GM19463 (cell line): ENCODE data around the gene COL10A1.
"Not testable (repeated sequence)": the region's sequence is repeated elsewhere in the genome, so short reads cannot be mapped to it uniquely, and the experiment has no call there.

Source experiments
- ATAC-seq: cut with Tn5 transposase; IDR thresholded peaks from one replicate; pipeline ENCODE4 v1.9.1; 2021; ENCODE audit warnings: mild to moderate bottlenecking, moderate library complexity; ENCODE audit not compliant: unreplicated experiment

Gene COL10A1

GRCh38 chr6:116127771-116128493 lies 2.0 kb upstream of the COL10A1 start:
- no peak for ATAC-seq

DNA sequence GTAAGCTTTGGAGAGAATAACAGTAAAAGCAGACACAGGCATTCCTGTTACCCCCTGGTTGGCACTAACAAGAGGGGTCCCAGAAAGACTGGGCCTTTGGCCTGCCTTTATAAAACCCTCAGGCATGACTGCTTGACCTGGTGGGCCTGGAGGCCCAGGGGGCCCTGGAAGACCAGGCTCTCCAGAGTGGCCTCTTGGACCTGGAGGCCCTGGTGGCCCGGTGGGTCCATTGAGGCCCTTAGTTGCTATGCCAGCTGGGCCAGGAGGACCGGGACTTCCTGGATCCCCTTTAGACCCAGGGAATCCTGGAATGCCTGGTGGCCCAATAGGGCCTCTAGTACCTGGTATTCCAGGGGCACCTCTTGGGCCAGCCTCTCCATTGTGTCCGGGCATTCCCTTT lies 5.5 kb downstream of the COL10A1 start:
- ATAC-seq = no peak

GRCh38 chr6:116118608-116119007 lies 7.3 kb downstream of the COL10A1 start:
- ATAC-seq = no peak

GRCh38 chr6:116115781-116116180 lies 10.2 kb downstream of the COL10A1 start:
- ATAC-seq = no peak

GRCh38 chr6:116113386-116113785 lies 12.5 kb downstream of the COL10A1 start:
- ATAC-seq = no peak

DNA sequence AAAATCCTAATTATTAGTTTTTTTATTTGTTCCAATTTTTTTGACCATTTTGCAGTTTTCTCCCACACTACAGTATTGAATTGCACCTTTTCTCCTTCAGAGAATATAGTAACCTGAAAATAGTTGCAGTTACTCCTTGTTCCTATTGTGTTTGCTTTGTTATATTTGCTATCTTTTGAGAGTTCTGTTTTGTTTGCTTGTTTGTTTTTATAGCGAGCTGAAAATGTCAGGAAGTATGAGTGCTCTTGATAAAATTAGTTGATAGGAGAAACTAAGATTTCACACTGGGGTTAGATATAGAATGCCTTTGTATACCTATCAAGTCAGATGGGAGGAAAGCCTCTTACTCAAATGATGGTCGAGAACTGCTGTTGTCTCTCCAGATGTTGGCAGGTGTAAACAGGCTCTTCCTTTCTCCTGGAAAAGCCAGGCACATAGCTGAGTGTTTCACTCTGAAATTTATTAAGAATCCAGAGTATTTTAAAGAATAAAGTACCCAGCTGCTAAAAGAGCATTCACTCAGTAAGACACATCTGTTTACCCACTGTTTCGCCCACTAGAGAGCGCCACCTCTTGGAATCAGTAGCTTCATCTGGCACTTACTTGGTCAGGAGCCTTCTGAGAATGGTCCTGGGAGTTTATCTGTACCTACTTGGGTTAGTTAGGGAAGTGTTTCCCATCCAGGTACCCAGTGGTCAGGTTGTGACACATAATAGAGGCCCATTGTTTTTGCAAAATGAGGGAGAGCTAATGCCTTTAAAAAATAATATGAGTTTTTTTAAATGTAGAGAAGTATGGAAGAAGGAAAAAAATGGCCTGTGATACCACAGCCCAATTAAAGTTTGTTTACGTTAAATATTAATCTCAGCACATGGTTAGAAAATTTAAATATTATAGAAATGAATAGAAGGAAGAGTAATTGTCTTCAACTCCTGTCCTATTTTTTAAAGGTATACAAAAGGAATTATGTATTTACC lies 14.1 kb downstream of the COL10A1 start:
- peak; percentile 82 for ATAC-seq

DNA sequence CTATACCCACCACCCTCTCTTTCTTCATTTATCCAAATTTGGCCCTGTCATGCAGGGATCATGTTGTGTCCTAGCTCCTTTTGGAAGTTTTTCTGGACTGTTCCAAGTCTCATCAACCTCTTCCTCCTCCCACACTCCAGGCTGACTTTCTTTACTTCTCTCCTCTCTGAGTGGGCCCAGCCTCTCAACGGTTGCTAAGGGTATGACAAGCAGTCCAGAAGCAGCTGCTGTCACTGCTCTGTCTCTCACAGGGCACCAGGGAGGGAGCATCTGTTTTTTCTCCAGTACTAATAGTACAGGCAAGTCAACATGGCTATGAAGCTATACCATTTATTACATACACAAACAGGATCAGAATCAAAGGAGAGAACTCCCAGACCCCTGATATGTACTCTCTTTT lies 17.1 kb downstream of the COL10A1 start:
- ATAC-seq = no peak

DNA sequence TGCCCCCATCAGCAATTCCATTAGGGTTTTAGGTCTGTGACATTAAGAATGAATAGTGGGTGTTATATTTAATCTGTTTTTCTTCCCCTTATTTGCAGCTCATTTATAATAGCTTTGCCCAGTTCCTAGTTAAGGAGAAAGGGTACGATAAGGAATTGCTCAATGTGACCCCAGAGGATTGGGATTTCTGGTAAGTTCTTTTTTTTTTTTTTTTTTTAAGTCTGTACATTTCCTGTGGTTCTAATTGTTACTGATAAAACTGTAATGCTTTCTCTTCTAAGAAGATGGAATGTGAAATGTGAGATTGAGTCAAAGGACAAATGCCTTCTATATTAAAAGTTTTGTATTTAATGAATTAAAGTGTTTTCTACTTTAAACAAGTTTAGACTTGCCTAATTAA lies 19.8 kb downstream of the COL10A1 start:
- no peak for ATAC-seq

- no peak for ATAC-seq
Observed at GRCh38 chr6:116105247-116105646, 20.7 kb downstream of the COL10A1 start.

GRCh38 chr6:116104636-116105035 lies 21.3 kb downstream of the COL10A1 start:
- ATAC-seq = no peak

GRCh38 chr6:116102873-116103272 lies 23.1 kb downstream of the COL10A1 start:
- ATAC-seq = no peak

DNA sequence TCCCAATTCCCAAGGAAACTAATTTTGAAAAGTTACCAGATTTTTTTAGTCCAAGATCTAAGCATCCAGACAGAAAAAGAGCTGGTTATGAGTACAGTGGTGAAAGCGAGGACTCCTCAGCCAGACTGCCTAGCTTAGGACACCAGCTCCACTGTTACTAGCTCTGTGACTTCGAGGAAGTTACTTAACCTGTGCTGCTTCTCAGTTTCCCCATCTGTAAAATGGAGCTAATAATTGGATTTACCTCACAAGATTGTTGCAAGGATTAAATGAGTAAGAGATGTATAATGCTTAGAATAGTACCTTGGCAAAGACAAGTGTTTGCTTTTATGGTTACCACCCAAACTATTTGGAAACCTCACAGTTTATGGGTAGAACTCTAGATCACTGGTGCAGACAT lies 24.1 kb downstream of the COL10A1 start:
- no peak for ATAC-seq

DNA sequence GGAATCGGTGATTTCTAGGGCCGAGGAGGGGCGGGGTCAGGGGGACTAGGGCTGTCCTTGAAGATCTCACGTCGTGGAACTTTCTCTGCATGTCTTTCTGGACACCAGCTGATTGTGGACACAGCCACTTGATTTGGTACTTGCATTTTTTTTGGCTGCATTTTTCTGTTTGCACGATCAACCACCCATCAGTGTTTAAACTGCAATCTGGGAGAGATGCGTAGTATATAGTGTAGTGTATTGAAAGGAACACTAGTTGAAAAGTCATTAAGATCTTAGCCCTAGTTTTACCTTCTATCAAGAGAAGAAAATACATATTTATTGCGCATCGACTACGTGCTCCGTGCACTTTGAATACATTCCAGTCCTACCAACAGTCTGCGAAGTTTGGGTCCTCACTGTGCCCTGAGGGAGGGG lies 24.6 kb downstream of the COL10A1 start:
- no peak for ATAC-seq

DNA sequence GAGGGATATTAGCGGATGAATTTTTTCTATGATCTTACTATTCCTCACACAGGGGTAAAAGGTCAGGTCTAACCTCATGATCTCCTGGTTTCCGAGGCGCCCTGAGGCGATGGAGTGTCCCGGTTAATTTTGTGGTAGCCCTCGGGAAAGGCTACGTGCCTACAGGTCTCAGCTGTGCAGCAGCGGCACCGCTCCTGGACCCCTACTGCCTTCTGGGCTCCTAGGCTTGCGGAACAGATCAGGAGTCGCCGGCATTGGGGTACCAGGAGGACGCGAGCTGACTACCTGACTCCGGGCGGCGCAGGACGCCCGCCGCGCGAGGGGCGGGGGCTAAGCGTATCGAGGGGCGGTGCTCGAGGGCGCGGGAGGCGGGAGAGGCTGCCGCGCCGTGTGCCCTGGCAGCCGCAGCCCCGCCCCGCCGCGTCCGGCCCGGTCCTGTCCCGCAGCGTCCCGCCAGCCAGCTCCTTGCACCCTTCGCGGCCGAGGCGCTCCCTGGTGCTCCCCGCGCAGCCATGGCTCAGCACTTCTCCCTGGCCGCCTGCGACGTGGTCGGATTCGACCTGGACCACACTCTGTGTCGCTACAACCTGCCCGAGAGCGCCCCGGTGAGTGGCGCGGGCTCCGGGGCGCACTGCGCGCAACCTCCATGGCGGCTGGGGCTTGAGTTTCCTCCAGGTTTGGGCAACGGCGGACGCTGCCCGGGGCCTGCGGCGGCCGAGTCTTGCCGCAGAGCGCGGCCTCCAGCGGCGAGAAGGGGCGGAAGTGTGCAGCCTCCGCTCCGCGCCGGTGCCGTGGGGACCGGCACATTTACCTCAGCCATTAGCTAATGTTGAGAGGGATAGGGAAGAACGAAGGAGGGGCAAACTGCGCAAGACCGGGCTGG lies 25.3 kb downstream of the COL10A1 start, which contains the start of gene NT5DC1:
TSS of gene NT5DC1 (plus strand) at position 435 of the 883 bp plus-strand sequence. CDS start at position 513, 78 bp downstream.
- ATAC-seq = peak; percentile 81

DNA sequence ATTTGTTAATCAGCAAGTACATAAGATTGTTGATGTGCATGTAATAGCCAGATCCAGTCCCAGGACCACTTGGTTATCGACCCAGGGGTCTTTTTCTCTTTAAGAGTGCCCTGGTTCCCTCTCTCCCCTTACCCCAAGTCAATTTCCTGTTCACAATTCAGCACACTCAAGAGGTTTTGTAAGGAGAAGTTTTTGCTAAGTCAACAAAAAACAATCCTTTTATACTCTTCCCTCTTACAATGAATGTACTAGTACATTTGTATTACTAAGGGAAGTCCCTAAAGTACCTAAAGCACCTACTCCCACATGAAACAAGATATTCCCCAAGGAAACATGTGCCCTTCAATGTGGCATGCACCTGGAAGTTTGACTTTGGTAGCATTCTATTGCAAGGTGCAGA lies 26.9 kb downstream of the COL10A1 start:
- ATAC-seq = no peak

- no peak for ATAC-seq
Observed at GRCh38 chr6:116096979-116097816, 28.7 kb downstream of the COL10A1 start.

DNA sequence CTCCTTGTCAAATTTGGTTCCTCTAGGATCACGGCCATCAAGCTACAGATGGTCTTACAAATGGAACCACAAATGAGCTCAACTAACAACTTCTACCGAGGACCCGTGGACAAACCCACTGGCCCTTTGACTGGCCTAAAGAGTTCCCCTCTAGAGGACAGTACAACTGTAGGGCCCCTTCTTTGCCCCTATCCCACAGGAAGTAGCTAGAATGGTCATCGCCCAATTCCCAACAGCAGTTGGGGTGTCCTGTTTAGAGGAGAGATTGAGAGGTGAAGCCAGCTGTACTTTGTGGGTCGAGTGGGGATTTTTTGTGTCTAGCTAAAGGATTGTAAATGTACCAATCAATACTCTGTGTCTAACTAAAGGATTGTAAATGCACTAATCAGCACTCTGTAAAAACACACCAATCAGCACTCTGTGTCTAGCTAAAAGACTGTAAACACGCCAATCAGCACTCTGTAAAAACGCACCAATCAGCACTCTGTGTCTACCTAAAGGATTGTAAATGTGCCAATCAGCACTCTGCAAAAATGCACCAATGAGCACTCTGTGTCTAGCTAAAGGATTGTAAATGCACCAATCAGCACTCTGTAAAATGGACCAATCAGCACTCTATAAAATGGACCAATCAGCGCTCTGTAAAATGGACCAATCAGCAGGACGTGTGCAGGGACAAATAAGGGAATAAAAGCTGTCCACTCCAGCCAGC lies 29.7 kb downstream of the COL10A1 start:
- not testable (repeated sequence) for ATAC-seq

DNA sequence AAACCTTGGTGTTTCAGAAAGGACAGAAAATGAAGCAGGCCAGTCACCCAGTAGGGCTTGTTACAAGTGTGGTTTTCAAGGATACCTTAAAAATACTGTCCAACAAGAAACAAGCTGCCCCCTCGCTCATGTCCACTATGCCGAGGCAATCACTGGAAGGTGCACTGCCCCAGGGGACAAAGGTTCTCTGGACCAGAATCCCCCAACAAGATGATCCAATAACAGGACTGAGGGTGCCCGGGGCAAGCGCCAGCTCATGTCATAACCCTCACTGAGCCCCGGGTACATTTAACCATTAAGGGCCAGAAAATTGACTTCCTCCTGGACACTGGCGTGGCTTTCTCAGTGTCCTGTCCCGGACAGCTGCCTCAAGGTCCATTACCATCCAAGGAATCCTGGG lies 31.9 kb downstream of the COL10A1 start:
- no peak for ATAC-seq

- ATAC-seq = peak; percentile 48
Observed at GRCh38 chr6:116090251-116090650, 35.7 kb downstream of the COL10A1 start.
